Nephron (organoid): ENCODE data around the gene SOCS3.

Source experiments
- H3K27ac Mint-ChIP-seq, 3 experiments: 2 replicates each; pipeline ENCODE4 v1.8.0; 2020; ENCODE audit warnings: mixed read lengths in 3 of 3, mild to moderate bottlenecking in 2 of 3, moderate library complexity in 1 of 3
- H3K27me3 Mint-ChIP-seq: 2 replicates; pipeline ENCODE4 v1.8.0; 2021; ENCODE audit warnings: low read depth, mild to moderate bottlenecking, moderate library complexity, mixed read lengths
- H3K36me3 Mint-ChIP-seq: 2 replicates; pipeline ENCODE4 v1.8.0; 2020; ENCODE audit warnings: low read depth, mixed read lengths
- H3K4me1 Mint-ChIP-seq: 2 replicates; pipeline ENCODE4 v1.8.0; 2020; ENCODE audit warnings: mixed read lengths
- H3K4me3 Mint-ChIP-seq, 3 experiments: 2 replicates each; pipeline ENCODE4 v1.8.0; 2020; ENCODE audit warnings: mild to moderate bottlenecking in 3 of 3, mixed read lengths in 3 of 3, moderate library complexity in 2 of 3
- H3K9me3 Mint-ChIP-seq: 2 replicates; pipeline ENCODE4 v1.8.0; 2020; ENCODE audit warnings: mixed read lengths
- TF ChIP-seq, protein P1 (sequence below), 3 experiments: fragments of 200-600 bp; sonication (generic); IDR thresholded peaks; one replicate each; pipeline ENCODE4 v1.5.0; 2021; ENCODE audit warnings: antibody characterized with exemption in 3 of 3; ENCODE audit not compliant: unreplicated experiment in 3 of 3

The SOCS3 gene

DNA sequence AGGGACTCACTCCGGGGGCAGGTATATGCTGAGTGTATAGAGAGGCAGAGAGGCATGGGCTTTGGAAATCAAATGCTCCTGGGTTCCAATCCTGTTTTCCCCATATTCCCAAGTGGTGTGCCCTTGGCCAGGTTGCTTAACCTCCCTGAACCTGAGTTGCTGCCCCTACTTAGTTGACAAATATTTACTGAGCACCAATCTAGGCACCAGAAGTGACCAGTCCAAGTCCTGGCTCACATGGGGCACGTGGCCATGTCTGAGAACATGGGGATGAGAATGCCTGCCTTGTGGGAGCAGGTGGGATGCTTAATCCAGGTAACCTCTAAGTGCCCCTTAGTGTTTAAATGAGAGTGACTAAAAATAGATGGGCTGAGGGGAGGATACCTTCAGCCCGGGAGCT is 4.2 kb downstream of the SOCS3 start:
- peaks cover 34% of the 10 kb centered on the region for H3K27me3 Mint-ChIP-seq
- H3K27ac Mint-ChIP-seq, result peak overlapping the region in 2 of 3 experiments; percentile 43 to 47
- H3K9me3 Mint-ChIP-seq, result no peaks in the 10 kb centered on the region
- peaks cover 12% of the 10 kb centered on the region for H3K36me3 Mint-ChIP-seq
- peaks cover 60% of the 10 kb centered on the region for H3K4me1 Mint-ChIP-seq
- TF ChIP-seq, protein P1, sequence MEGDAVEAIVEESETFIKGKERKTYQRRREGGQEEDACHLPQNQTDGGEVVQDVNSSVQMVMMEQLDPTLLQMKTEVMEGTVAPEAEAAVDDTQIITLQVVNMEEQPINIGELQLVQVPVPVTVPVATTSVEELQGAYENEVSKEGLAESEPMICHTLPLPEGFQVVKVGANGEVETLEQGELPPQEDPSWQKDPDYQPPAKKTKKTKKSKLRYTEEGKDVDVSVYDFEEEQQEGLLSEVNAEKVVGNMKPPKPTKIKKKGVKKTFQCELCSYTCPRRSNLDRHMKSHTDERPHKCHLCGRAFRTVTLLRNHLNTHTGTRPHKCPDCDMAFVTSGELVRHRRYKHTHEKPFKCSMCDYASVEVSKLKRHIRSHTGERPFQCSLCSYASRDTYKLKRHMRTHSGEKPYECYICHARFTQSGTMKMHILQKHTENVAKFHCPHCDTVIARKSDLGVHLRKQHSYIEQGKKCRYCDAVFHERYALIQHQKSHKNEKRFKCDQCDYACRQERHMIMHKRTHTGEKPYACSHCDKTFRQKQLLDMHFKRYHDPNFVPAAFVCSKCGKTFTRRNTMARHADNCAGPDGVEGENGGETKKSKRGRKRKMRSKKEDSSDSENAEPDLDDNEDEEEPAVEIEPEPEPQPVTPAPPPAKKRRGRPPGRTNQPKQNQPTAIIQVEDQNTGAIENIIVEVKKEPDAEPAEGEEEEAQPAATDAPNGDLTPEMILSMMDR (IDR thresholded peaks at IDR 0.05; ENCODE audit: unreplicated experiment in 3 of 3), result no peak
- H3K4me3 Mint-ChIP-seq, result peak overlapping the region; percentile 57 to 71 (median 67)

DNA sequence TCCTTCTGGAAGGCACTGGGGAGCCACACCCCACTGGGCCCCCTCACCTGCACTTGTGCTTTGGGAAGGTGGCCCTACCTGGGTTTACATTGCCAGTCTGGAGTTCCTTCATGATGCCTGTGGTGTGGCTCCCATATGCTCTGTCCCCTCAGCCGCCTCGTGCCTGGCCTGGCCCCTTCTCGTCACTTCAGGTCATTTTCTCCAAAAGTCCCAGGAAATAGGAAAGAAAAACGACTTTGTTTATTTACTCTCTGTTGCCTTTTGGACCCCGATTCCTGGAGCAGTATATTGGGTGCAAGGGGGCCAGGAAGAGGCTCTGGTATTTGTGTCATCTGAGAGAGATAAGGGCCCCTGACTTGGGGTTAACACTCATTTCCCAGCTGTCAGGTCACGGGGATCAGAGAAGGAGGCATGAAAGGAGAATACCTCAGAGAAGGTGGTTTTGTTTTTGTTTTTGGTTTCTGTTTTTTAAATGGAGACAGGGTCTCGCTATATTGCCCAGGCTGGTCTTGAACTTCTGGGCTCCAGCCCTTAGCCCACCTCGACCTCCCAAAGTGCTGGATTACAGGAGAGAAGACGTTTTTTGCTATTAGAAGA is 4.7 kb downstream of the SOCS3 start:
- no peaks in the 10 kb centered on the region for H3K9me3 Mint-ChIP-seq
- peaks cover 37% of the 10 kb centered on the region for H3K27me3 Mint-ChIP-seq
- TF ChIP-seq, protein P1 (IDR thresholded peaks at IDR 0.05; ENCODE audit: unreplicated experiment in 3 of 3), result no peak
- H3K4me3 Mint-ChIP-seq, result peak overlapping the region; percentile 57 to 71 (median 67)
- peak overlapping the region in 2 of 3 experiments; percentile 47 to 98 for H3K27ac Mint-ChIP-seq
- H3K4me1 Mint-ChIP-seq, result peaks cover 63% of the 10 kb centered on the region
- H3K36me3 Mint-ChIP-seq, result peaks cover 12% of the 10 kb centered on the region

DNA sequence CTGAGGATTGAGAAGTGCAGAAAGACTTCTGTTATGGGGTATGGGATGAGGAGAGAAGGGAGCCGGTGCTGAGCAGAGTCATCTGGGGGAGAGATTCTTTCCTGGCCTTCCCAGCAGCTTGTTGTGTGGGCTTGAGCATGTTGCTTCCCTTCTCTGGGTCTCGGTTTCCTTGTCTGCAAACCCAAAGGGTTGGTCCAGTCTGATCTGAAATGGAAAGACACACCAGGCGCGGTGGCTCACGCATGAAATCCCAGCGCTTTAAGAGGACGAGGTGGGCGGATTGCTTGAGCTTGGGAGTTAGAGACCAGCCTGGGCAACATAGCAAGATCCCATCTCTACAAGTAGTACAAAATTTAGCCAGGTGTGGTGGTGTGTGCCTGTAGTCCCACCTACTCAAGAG is 6.0 kb downstream of the SOCS3 start:
- Mint-ChIP-seq H3K27me3 (peaks cover 39% of the 10 kb centered on the region), H3K4me3 (peak overlapping the region; percentile 84 to 88 (median 87)), H3K36me3 (peaks cover 12% of the 10 kb centered on the region), H3K27ac (peak overlapping the region; percentile 98), H3K9me3 (no peaks in the 10 kb centered on the region), H3K4me1 (peaks cover 72% of the 10 kb centered on the region)
- TF ChIP-seq, protein P1 (IDR thresholded peaks at IDR 0.05; ENCODE audit: unreplicated experiment in 3 of 3), result no peak

DNA sequence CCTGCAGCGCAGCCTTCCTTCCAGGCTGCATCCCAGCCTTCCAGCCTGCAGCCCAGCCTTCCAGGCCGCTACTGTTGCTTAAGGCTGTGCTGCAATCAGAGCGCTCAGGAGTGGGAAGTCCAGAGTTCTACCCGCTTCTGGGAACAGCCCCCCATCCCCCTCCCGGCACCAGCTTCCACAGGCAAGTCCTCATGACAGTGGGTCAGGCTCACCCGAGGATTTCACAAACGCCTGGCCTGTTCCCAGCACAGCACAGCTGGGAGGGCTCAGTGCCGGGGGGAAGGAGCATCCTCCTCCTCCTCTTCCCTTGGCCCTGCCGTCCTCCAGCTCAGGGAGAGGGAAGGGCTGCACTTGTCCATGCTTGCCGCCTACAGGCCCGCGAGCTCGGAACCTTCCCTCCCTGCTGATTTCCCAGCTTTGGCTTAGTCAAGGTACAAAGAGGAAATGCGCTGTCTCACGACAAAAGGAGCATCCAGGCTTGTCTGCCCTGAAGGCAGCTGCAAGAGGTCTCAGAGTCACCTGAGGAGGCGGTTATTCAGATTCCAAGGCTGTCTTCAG is 8.3 kb downstream of the SOCS3 start:
- Mint-ChIP-seq H3K4me3 (peak overlapping the region; percentile 70 to 85 (median 82)), H3K36me3 (peaks cover 4% of the 10 kb centered on the region), H3K4me1 (peaks cover 67% of the 10 kb centered on the region), H3K27me3 (peaks cover 22% of the 10 kb centered on the region), H3K27ac (peak overlapping the region; percentile 92 to 96 (median 93)), H3K9me3 (no peaks in the 10 kb centered on the region)
- TF ChIP-seq, protein P1 (IDR thresholded peaks at IDR 0.05; ENCODE audit: unreplicated experiment in 3 of 3), result no peak

DNA sequence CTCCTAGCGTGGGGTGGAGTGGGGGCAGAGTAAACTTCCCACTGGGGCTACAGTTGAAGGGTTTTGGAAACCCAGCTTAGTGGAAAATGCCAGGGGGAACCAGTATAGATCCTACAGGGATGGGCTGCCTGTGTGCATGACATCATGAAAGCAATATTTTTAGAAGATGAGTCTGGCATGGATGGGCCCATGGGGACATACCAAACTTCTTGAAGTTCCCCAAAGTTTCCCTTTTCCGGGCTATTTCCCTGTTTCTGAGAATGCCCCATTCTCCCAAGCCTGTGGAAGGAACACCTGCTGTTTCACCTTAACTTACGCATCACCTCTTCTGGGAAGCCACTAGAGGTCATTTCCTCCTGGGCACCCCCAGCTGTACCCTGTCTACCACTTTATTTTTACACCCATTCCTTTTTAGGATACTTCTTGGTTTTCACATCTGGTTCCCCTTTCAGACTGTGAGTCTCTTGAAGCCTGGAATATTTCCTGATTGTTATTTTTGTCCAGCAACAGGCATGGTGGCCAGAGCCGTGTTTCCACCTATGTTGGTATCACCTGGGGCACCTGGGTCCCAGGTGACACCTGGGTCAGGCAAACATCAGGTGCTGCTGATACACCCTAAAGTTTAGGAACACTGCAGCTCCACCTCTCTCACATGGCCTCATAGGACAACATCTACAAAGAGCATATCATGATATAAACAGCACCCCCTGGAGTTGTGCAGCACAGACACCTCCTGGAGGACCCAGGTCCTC is 9.8 kb downstream of the SOCS3 start:
- H3K36me3 Mint-ChIP-seq, result no peaks in the 10 kb centered on the region
- H3K4me3 Mint-ChIP-seq, result peak overlapping the region in 2 of 3 experiments; percentile 21 to 25
- peaks cover 59% of the 10 kb centered on the region for H3K4me1 Mint-ChIP-seq
- peak overlapping the region; percentile 59 to 75 (median 63) for H3K27ac Mint-ChIP-seq
- TF ChIP-seq, protein P1 (IDR thresholded peaks at IDR 0.05; ENCODE audit: unreplicated experiment in 3 of 3), result no peak
- H3K27me3 Mint-ChIP-seq, result peaks cover 9% of the 10 kb centered on the region
- no peaks in the 10 kb centered on the region for H3K9me3 Mint-ChIP-seq
